ENCODE measurements around the gene DLGAP1.

- TF ChIP-seq CTCF (IDR thresholded peaks at IDR 0.05) = no peak
- TF ChIP-seq POLR2AphosphoS5 (IDR thresholded peaks at IDR 0.05) = no peak
These were observed 924.3 kb downstream of the DLGAP1 start for GRCh38 chr18:3530807-3531206.

Data from breast epithelium (tissue), 3 donors.